GM12878 (cell line): ENCODE measurements around the gene PIEZO2.
A peak's percentile ranks its signal among the peaks of the same experiment; 100 is the strongest.

Experiments
- CEBPZ ChIP-seq: fragments of 150-350 bp; IDR thresholded peaks from 2 replicates; pipeline ENCODE4 v1.6.1; 2016; ENCODE audit warnings: low read depth, low read length
- EED ChIP-seq: sonication (generic); IDR thresholded peaks from 2 replicates; pipeline ENCODE4 v1.6.1; 2016; ENCODE audit warnings: antibody characterized with exemption, low read depth
- EP300 ChIP-seq, 2 experiments: fragments of 150-350 bp in 1 of 2; IDR thresholded peaks; 2 replicates each; pipeline ENCODE4 v1.6.1; 2011 to 2012; ENCODE audit warnings: low read depth in 2 of 2, low read length in 2 of 2, borderline replicate concordance in 1 of 2, improper control_type of control experiment in 1 of 2, inconsistent platforms in 1 of 2; ENCODE audit not compliant: control insufficient read depth in 1 of 2
- EZH2 ChIP-seq: IDR thresholded peaks from 2 replicates; pipeline ENCODE4 v1.6.1; 2012; ENCODE audit warnings: low read depth, mild to moderate bottlenecking, control low read depth, inconsistent platforms, low read length, borderline replicate concordance; ENCODE audit not compliant: control insufficient read depth
- MTA2 ChIP-seq: fragments of 450-650 bp; IDR thresholded peaks from 2 replicates; pipeline ENCODE4 v1.6.1; 2016; ENCODE audit warnings: low read depth, mild to moderate bottlenecking, moderate library complexity
- NKRF ChIP-seq: fragments of 450-650 bp; conservative IDR thresholded peaks from 2 replicates; pipeline ENCODE4 v1.6.1; 2017; ENCODE audit warnings: mild to moderate bottlenecking, moderate library complexity
- PBX3 ChIP-seq: IDR thresholded peaks from 2 replicates; pipeline ENCODE4 v1.6.1; 2011; ENCODE audit warnings: mild to moderate bottlenecking, low read depth, low read length, moderate library complexity; ENCODE audit not compliant: insufficient replicate concordance
- POLR2A ChIP-seq: IDR thresholded peaks from 2 replicates; pipeline ENCODE4 v1.6.1; 2011; ENCODE audit warnings: low read depth, mild to moderate bottlenecking, low read length
- RFX5 ChIP-seq: IDR thresholded peaks from 2 replicates; pipeline ENCODE4 v1.6.1; 2011; ENCODE audit warnings: low read depth, low read length, improper control_type of control experiment
- SMARCA5 ChIP-seq: fragments of 450-650 bp; IDR thresholded peaks from 2 replicates; pipeline ENCODE4 v1.6.1; 2017; ENCODE audit warnings: mild to moderate bottlenecking
- SMC3 ChIP-seq: IDR thresholded peaks from 2 replicates; pipeline ENCODE4 v1.6.1; 2011; ENCODE audit warnings: low read length, improper control_type of control experiment, borderline replicate concordance
- ZBTB33 ChIP-seq: fragments of 450-650 bp; IDR thresholded peaks from 2 replicates; pipeline ENCODE4 v1.6.1; 2017; ENCODE audit warnings: mild to moderate bottlenecking

GRCh38 chr18:10767658-10768057 is 381.7 kb downstream of the PIEZO2 start:
- TF ChIP-seq SMARCA5 (no peak), EP300 (IDR thresholded peaks at IDR 0.05; ENCODE audit: borderline replicate concordance in 1 of 2, control insufficient read depth in 1 of 2, low read depth in 2 of 2, low read length in 2 of 2) (no peak), POLR2A (0 out of 2 replicates have a peak, but pooled peaks have one; percentile 23), CEBPZ (no peak), EED (no peak), RFX5 (no peak), ZBTB33 (no peak), NKRF (no peak), SMC3 (no peak), MTA2 (no peak), EZH2 (no peak), PBX3 (no peak)
